Measurements from ENCODE around the gene GPC3. TPM values are rescaled to one million over a fixed set of nuclear protein-coding genes. Genes with fewer than 3 reads are reported as not detected.

The GPC3 gene
- total RNA-seq, 1 donor from 2014 or later = 628 TPM

DNA sequence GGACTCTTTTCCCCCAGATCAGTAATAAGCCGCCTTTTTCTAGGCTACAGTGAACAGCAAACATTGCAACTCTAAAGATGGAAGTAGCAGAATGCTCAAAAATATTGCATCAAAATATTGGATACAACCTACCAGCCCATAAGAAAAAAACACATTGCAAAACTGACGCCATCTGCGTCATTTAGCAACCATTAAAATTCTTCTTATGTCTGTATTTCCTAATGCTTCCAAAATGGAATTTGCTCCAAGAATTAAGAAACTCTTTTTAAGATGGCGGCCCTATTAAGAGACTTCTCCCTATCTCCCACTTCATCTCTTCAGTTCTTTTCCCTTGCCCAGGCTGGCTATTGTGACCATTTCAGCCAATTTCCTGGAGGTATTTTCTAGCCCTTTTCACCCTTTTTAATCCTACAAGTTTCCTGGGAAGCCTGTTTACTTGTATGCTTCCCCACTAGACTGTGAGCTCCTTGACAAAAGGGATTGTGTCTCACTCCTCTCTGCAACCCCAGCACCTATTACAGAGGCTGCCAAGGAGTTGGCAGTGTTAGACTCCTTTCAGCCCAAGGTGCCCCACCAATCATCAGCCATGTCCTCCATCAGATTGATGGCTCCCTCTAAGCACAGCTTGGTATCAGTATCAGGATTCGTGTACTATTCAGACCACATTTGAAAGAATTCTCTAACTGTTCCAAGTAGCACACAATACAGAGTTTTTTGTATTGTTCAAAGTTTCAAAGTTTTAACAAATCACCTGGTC is 4.4 kb downstream of the GPC3 start:
- H3K27me3 Mint-ChIP-seq = peaks cover 22% of the 10 kb centered on the region
- no peak overlapping the region for H3K27ac Mint-ChIP-seq
- H3K36me3 Mint-ChIP-seq = peaks cover 14% of the 10 kb centered on the region
- DNase-seq (ENCODE audit: extremely low spot score, unreplicated experiment) = no peak
- H3K4me1 Mint-ChIP-seq (ENCODE audit: unreplicated experiment) = peaks cover 49% of the 10 kb centered on the region
- TF ChIP-seq, protein P1, sequence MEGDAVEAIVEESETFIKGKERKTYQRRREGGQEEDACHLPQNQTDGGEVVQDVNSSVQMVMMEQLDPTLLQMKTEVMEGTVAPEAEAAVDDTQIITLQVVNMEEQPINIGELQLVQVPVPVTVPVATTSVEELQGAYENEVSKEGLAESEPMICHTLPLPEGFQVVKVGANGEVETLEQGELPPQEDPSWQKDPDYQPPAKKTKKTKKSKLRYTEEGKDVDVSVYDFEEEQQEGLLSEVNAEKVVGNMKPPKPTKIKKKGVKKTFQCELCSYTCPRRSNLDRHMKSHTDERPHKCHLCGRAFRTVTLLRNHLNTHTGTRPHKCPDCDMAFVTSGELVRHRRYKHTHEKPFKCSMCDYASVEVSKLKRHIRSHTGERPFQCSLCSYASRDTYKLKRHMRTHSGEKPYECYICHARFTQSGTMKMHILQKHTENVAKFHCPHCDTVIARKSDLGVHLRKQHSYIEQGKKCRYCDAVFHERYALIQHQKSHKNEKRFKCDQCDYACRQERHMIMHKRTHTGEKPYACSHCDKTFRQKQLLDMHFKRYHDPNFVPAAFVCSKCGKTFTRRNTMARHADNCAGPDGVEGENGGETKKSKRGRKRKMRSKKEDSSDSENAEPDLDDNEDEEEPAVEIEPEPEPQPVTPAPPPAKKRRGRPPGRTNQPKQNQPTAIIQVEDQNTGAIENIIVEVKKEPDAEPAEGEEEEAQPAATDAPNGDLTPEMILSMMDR (conservative IDR thresholded peaks at IDR 0.05) = no peak
- H3K9me3 Mint-ChIP-seq = no peaks in the 10 kb centered on the region
- H3K4me3 Mint-ChIP-seq = peak overlapping the region; percentile 96

DNA sequence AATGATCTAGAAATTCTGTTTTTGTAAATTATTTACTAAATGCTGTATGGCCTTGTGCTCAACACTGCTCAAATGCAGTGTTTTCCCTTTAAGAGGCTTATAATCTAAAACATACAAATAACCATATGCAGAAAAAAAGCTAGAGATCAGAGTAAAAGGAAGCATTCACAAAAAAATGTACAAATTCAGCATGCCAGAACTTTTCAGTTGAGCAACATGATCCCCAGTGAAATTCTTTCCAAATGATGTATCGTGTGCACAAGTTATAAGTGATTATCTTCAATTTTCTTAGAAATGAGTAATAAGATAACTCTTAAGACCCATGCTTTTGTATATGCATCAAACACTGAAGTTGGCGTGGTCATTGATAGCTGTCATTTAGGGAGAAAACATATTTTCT is 5.0 kb downstream of the GPC3 start:
- Mint-ChIP-seq H3K4me3 (peak overlapping the region; percentile 96), H3K27me3 (peaks cover 20% of the 10 kb centered on the region), H3K27ac (no peak overlapping the region), H3K36me3 (peaks cover 14% of the 10 kb centered on the region), H3K9me3 (no peaks in the 10 kb centered on the region), H3K4me1 (ENCODE audit: unreplicated experiment) (peaks cover 49% of the 10 kb centered on the region)
- DNase-seq (ENCODE audit: extremely low spot score, unreplicated experiment) = no peak
- TF ChIP-seq, protein P1 (conservative IDR thresholded peaks at IDR 0.05) = no peak

DNA sequence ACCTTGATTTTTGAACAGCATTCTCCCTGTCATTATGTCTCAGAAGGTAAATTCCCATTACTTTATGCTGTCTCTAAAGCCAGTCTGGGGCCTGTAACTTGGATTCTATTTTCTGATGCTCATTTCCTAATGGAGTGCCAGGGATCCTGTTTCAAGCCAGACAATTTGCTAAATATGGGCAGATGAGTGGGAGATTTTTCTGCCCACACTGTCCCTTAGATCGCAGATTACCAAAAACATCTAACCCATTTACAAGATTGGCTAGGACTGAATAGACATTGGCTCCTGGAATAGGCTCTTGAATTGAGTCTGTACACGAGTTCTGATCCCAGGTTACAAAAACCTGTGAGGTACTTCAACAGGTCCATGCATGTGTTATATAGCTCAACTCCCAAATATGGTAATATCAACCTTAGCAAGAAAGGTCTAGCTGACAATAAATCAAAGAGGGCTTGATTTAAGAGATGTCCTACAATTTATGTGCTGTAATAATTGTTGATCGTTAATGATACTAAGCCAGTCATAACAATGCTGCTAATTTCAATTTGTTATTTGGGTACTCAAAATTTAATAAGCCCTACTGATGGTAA is 5.7 kb downstream of the GPC3 start:
- Mint-ChIP-seq H3K27ac (peak overlapping the region; percentile 8), H3K4me3 (peak overlapping the region; percentile 44), H3K4me1 (ENCODE audit: unreplicated experiment) (peaks cover 49% of the 10 kb centered on the region), H3K27me3 (peaks cover 26% of the 10 kb centered on the region), H3K36me3 (peaks cover 21% of the 10 kb centered on the region), H3K9me3 (no peaks in the 10 kb centered on the region)
- DNase-seq (ENCODE audit: extremely low spot score, unreplicated experiment) = no peak
- TF ChIP-seq, protein P1 (conservative IDR thresholded peaks at IDR 0.05) = no peak

DNA sequence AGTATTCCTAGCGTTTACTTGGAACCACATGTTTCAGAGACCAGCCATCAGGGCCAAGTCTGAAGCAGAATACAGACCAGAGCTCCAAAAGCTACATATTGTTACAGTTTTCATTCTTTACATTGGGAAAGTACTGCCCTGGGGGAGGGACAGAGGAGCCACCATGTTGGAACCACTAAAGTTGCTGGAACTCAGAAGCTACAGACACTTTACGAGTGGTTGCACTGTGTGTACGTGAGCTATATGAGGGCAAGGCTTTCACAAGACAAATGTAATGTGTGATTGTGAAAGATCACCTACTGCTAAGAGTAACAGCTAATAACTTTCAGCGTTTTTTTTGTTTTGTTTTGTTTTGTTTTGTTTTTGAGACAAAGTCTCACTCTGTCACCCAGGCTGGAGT is 11.7 kb downstream of the GPC3 start:
- no peak overlapping the region for H3K27ac Mint-ChIP-seq
- no peak for DNase-seq (ENCODE audit: extremely low spot score, unreplicated experiment)
- TF ChIP-seq, protein P1 (conservative IDR thresholded peaks at IDR 0.05) = no peak
- H3K36me3 Mint-ChIP-seq = peaks cover 33% of the 10 kb centered on the region
- H3K9me3 Mint-ChIP-seq = peaks cover 5% of the 10 kb centered on the region
- H3K4me1 Mint-ChIP-seq (ENCODE audit: unreplicated experiment) = peaks cover 41% of the 10 kb centered on the region
- H3K27me3 Mint-ChIP-seq = peaks cover 9% of the 10 kb centered on the region
- no peak overlapping the region for H3K4me3 Mint-ChIP-seq

DNA sequence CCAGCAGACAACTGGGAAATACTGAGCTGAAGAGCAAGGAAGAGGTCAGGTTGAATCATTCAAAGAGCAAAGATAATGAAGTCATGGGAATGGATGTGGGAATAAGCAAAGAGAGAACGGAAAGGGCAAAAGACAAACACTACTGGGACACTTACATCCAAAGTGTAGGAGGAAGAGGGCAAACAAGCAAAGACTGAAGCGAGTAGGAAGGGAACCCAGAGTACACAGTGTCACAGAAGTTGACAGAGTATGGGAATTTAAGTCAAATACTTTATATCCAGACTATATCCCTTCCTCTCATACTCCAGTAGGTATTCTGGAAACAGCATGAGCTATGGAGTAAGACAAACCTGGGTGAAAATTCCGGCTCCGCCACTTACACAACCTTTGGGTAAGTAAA is 12.5 kb downstream of the GPC3 start:
- Mint-ChIP-seq H3K4me1 (ENCODE audit: unreplicated experiment) (peaks cover 40% of the 10 kb centered on the region), H3K9me3 (peaks cover 5% of the 10 kb centered on the region), H3K27me3 (peaks cover 9% of the 10 kb centered on the region), H3K27ac (no peak overlapping the region), H3K36me3 (peaks cover 33% of the 10 kb centered on the region), H3K4me3 (no peak overlapping the region)
- TF ChIP-seq, protein P1 (conservative IDR thresholded peaks at IDR 0.05) = no peak
- DNase-seq (ENCODE audit: extremely low spot score, unreplicated experiment) = no peak

Measured in type B pancreatic cell (in vitro differentiated cells).